PC-9 (cell line): ENCODE results near the gene FOXP1.

Experiments
- EZH2 ChIP-seq: fragments of 200-600 bp; sonication (generic); IDR thresholded peaks from 2 replicates; pipeline ENCODE4 v1.8.0; 2017; ENCODE audit warnings: antibody characterized with exemption, low read depth
- TF ChIP-seq, protein P1 (sequence below): fragments of 200-600 bp; sonication (generic); conservative IDR thresholded peaks from 2 replicates; pipeline ENCODE4 v1.6.1; 2017; ENCODE audit warnings: mixed run types, antibody characterized with exemption, mild to moderate bottlenecking, moderate library complexity

DNA sequence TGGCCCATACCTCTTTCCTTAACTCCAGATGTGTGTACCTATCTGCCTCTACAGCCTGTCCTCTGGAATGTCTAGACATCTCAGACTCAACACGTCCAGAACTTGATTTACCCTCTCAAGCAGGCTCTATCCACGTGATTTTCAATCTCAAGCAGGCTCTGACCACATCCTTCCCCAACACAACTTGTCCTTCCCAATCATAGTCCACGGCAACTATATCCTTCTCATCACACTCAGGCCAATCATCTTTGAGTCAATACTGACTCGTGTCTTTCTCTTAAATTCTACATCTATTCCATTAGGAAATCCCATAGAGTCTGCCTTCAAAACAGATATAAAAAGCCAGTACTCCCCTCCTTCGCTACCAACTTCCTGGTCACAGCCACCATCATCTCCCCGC lies 70.4 kb downstream of the FOXP1 start:
- TF ChIP-seq EZH2 = no peak
- TF ChIP-seq, protein P1, sequence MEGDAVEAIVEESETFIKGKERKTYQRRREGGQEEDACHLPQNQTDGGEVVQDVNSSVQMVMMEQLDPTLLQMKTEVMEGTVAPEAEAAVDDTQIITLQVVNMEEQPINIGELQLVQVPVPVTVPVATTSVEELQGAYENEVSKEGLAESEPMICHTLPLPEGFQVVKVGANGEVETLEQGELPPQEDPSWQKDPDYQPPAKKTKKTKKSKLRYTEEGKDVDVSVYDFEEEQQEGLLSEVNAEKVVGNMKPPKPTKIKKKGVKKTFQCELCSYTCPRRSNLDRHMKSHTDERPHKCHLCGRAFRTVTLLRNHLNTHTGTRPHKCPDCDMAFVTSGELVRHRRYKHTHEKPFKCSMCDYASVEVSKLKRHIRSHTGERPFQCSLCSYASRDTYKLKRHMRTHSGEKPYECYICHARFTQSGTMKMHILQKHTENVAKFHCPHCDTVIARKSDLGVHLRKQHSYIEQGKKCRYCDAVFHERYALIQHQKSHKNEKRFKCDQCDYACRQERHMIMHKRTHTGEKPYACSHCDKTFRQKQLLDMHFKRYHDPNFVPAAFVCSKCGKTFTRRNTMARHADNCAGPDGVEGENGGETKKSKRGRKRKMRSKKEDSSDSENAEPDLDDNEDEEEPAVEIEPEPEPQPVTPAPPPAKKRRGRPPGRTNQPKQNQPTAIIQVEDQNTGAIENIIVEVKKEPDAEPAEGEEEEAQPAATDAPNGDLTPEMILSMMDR = no peak
